SH-SY5Y (cell line): ENCODE data around the gene LRRC45.

Experiments
- GATA2 ChIP-seq: IDR thresholded peaks from 2 replicates; pipeline ENCODE4 v1.6.1; 2011; ENCODE audit warnings: mild to moderate bottlenecking, low read depth, low read length
- GATA3 ChIP-seq: IDR thresholded peaks from 2 replicates; pipeline ENCODE4 v1.6.1; 2011; ENCODE audit warnings: low read depth, mild to moderate bottlenecking, low read length, moderate library complexity

Gene LRRC45

GRCh38 chr17:82018152-82018988 lies 4.7 kb upstream of the LRRC45 start:
- TF ChIP-seq GATA3 (no peak), GATA2 (no peak)

- no peak for TF ChIP-seq GATA2
- TF ChIP-seq GATA3: no peak
These were observed 4.0 kb upstream of the LRRC45 start for GRCh38 chr17:82018989-82019689.

- TF ChIP-seq GATA3 (no peak), GATA2 (no peak)
These were observed 3.2 kb upstream of the LRRC45 start for GRCh38 chr17:82019690-82020571.

GRCh38 chr17:82020572-82021106 lies 2.5 kb upstream of the LRRC45 start:
- no peak for TF ChIP-seq GATA2
- no peak for TF ChIP-seq GATA3

- TF ChIP-seq GATA2 (no peak), GATA3 (no peak)
These were observed 1.8 kb upstream of the LRRC45 start for GRCh38 chr17:82021107-82021899.

GRCh38 chr17:82021900-82022309 lies 1.2 kb upstream of the LRRC45 start:
- TF ChIP-seq GATA2 (no peak), GATA3 (no peak)

GRCh38 chr17:82022310-82022980 lies 660 bp upstream of the LRRC45 start, which contains the start of gene CENPX:
Gene CENPX (minus strand): TSS chr17:82022878. CDS start chr17:82022861, 17 bp downstream.
- TF ChIP-seq GATA3 (no peak), GATA2 (no peak)

- no peak for TF ChIP-seq GATA3
- TF ChIP-seq GATA2: no peak
These were observed 539 bp downstream of the LRRC45 start for GRCh38 chr17:82023447-82024241.

- TF ChIP-seq GATA3: no peak
- TF ChIP-seq GATA2: no peak
These were observed 1.8 kb downstream of the LRRC45 start for GRCh38 chr17:82024859-82025258.

GRCh38 chr17:82025401-82026107 lies 2.4 kb downstream of the LRRC45 start:
- no peak for TF ChIP-seq GATA3
- no peak for TF ChIP-seq GATA2

GRCh38 chr17:82028246-82028645 lies 5.1 kb downstream of the LRRC45 start:
- TF ChIP-seq GATA2: no peak
- TF ChIP-seq GATA3: no peak
